ENCODE results near the gene RPTOR.

Gene RPTOR

DNA sequence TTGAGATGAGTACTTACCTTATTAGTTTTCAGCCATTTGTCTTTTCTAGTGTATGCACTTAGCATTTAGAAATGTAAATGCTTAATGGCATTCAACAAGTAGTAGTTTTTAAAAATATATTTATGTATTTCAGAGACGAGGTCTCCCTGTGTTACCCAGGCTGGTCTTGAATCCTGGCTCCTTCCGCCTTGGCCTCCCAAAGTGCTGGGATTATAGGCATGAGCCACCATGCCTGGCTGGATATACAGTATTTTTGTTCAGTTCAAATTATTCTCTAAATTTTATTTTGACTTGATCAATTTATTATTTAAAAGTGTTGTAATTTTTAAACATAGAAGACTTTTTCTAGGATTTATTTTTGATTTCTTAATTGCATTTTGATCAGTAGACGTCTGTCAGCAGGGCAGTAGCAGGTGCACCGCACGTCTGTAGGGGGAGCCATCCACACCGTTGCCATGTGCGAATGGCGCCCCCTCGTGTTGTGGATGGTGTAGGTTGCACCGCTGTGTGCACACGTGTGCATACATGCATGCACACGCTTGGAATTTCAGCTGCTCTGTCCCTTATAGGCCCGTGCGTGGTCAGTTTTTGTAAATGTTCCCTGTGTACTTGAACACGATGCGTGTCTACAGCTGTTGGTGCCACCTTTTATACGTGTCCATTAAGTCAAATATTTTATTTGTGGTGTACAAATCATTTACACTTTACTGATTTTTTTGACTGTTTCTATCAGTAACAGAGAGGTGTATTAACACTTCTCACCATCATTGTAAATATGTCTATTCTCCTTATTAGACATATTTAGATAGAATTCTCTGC, 30.6 kb downstream of the RPTOR start (continued):
- TF ChIP-seq, protein P1, sequence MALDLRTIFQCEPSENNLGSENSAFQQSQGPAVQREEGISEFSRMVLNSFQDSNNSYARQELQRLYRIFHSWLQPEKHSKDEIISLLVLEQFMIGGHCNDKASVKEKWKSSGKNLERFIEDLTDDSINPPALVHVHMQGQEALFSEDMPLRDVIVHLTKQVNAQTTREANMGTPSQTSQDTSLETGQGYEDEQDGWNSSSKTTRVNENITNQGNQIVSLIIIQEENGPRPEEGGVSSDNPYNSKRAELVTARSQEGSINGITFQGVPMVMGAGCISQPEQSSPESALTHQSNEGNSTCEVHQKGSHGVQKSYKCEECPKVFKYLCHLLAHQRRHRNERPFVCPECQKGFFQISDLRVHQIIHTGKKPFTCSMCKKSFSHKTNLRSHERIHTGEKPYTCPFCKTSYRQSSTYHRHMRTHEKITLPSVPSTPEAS (tag by site-specific recombination; IDR thresholded peaks at IDR 0.05): peak; percentile 94
- TF ChIP-seq TCF7L2 (IDR thresholded peaks at IDR 0.05; ENCODE audit: borderline replicate concordance, low read depth, low read length) (no peak), BCL11A (tag by site-specific recombination; IDR thresholded peaks at IDR 0.05; ENCODE audit: low read depth) (no peak), ZNF394 (tag by site-specific recombination; IDR thresholded peaks at IDR 0.05; ENCODE audit: borderline replicate concordance) (peak; percentile 61; the same call in 1 of the 2 replicates), ZNF24 (tag by site-specific recombination; IDR thresholded peaks at IDR 0.05) (peak; percentile 61; the same call in 1 of the 2 replicates), ZNF670 (tag by site-specific recombination; IDR thresholded peaks at IDR 0.05; ENCODE audit: low read depth) (no peak), ZNF423 (tag by site-specific recombination; IDR thresholded peaks at IDR 0.05) (no peak), ZNF747 (tag by site-specific recombination; IDR thresholded peaks at IDR 0.05) (no peak), EGR2 (tag by site-specific recombination; IDR thresholded peaks at IDR 0.05; ENCODE audit: low read depth) (no peak), ZNF335 (tag by site-specific recombination; conservative IDR thresholded peaks at IDR 0.05) (peak; percentile 43; the same call in 1 of the 2 replicates), ZNF302 (tag by site-specific recombination; IDR thresholded peaks at IDR 0.05; ENCODE audit: low read depth) (no peak), ZNF76 (tag by site-specific recombination; IDR thresholded peaks at IDR 0.05; ENCODE audit: borderline replicate concordance, low read depth) (no peak), SP7 (tag by site-specific recombination; IDR thresholded peaks at IDR 0.05) (peak; percentile 68; the same call in 1 of the 2 replicates), ZNF10 (tag by site-specific recombination; IDR thresholded peaks at IDR 0.05) (peak; percentile 79; the same call in 1 of the 2 replicates), ZNF391 (tag by site-specific recombination; IDR thresholded peaks at IDR 0.05; ENCODE audit: borderline replicate concordance, low read depth) (0 out of 2 replicates have a peak, but pooled peaks have one; percentile 64), ZNF544 (tag by site-specific recombination; IDR thresholded peaks at IDR 0.05) (no peak), ZFP37 (tag by site-specific recombination; IDR thresholded peaks at IDR 0.05) (0 out of 2 replicates have a peak, but pooled peaks have one; percentile 72), GFI1B (tag by site-specific recombination; IDR thresholded peaks at IDR 0.05) (no peak), ZEB2 (tag by site-specific recombination; IDR thresholded peaks at IDR 0.05) (peak; percentile 15; the same call in 1 of the 2 replicates), ZNF654 (tag by site-specific recombination; IDR thresholded peaks at IDR 0.05; ENCODE audit: low read depth) (peak; percentile 98), KLF8 (tag by site-specific recombination; IDR thresholded peaks at IDR 0.05) (0 out of 2 replicates have a peak, but pooled peaks have one; percentile 39), ZNF155 (tag by site-specific recombination; IDR thresholded peaks at IDR 0.05) (no peak), ZNF2 (tag by site-specific recombination; IDR thresholded peaks at IDR 0.05) (peak; percentile 98)
- TF ChIP-seq, protein P2, sequence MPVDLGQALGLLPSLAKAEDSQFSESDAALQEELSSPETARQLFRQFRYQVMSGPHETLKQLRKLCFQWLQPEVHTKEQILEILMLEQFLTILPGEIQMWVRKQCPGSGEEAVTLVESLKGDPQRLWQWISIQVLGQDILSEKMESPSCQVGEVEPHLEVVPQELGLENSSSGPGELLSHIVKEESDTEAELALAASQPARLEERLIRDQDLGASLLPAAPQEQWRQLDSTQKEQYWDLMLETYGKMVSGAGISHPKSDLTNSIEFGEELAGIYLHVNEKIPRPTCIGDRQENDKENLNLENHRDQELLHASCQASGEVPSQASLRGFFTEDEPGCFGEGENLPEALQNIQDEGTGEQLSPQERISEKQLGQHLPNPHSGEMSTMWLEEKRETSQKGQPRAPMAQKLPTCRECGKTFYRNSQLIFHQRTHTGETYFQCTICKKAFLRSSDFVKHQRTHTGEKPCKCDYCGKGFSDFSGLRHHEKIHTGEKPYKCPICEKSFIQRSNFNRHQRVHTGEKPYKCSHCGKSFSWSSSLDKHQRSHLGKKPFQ (tag by site-specific recombination; IDR thresholded peaks at IDR 0.05): peak; percentile 22; the same call in 1 of the 2 replicates
- TF ChIP-seq, protein P3, sequence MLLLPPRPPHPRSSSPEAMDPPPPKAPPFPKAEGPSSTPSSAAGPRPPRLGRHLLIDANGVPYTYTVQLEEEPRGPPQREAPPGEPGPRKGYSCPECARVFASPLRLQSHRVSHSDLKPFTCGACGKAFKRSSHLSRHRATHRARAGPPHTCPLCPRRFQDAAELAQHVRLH (tag by site-specific recombination; IDR thresholded peaks at IDR 0.05): peak; percentile 52
- TF ChIP-seq, protein P4, sequence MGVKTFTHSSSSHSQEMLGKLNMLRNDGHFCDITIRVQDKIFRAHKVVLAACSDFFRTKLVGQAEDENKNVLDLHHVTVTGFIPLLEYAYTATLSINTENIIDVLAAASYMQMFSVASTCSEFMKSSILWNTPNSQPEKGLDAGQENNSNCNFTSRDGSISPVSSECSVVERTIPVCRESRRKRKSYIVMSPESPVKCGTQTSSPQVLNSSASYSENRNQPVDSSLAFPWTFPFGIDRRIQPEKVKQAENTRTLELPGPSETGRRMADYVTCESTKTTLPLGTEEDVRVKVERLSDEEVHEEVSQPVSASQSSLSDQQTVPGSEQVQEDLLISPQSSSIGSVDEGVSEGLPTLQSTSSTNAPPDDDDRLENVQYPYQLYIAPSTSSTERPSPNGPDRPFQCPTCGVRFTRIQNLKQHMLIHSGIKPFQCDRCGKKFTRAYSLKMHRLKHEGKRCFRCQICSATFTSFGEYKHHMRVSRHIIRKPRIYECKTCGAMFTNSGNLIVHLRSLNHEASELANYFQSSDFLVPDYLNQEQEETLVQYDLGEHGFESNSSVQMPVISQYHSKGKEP (tag by site-specific recombination; IDR thresholded peaks at IDR 0.05): peak; percentile 77
- TF ChIP-seq, protein P5, sequence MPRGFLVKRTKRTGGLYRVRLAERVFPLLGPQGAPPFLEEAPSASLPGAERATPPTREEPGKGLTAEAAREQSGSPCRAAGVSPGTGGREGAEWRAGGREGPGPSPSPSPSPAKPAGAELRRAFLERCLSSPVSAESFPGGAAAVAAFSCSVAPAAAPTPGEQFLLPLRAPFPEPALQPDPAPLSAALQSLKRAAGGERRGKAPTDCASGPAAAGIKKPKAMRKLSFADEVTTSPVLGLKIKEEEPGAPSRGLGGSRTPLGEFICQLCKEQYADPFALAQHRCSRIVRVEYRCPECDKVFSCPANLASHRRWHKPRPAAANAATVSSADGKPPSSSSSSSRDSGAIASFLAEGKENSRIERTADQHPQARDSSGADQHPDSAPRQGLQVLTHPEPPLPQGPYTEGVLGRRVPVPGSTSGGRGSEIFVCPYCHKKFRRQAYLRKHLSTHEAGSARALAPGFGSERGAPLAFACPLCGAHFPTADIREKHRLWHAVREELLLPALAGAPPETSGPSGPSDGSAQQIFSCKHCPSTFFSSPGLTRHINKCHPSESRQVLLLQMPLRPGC (tag by site-specific recombination; IDR thresholded peaks at IDR 0.05): peak; percentile 33; the same call in 1 of the 2 replicates
